Stimulated activated CD4-positive, alpha-beta T cell treated with anti-CD3 and anti-CD28 coated beads, Interleukin-1b, Interleukin-23, amount 100 ng/mL, for 24 hours (primary cell): Measurements from ENCODE around the gene RNU7-1.

Experiments
- DNase-seq, 4 experiments: peaks; one replicate each; pipeline ENCODE4 v3.0.0-alpha.2; 2020; ENCODE audit warnings: low read depth in 4 of 4, low spot score in 1 of 4

The RNU7-1 gene

GRCh38 chr12:6987956-6988553, 44.4 kb downstream of the RNU7-1 start:
- no peak for DNase-seq
